Nephron progenitor cell (in vitro differentiated cells): ENCODE results near the gene CABP5.
"Not testable (repeated sequence)": the region's sequence is repeated elsewhere in the genome, so short reads cannot be mapped to it uniquely, and the experiment has no call there.

Experiments used
- DNase-seq: peaks from one replicate; pipeline ENCODE4 v3.0.0; 2021
- H3K27ac Mint-ChIP-seq: 2 replicates; pipeline ENCODE4 v1.8.0; 2021; ENCODE audit warnings: mild to moderate bottlenecking, moderate library complexity, mixed read lengths
- H3K27me3 Mint-ChIP-seq: 2 replicates; pipeline ENCODE4 v1.8.0; 2021; ENCODE audit warnings: mild to moderate bottlenecking, low read depth, mixed read lengths; ENCODE audit not compliant: poor library complexity
- H3K36me3 Mint-ChIP-seq: 2 replicates; pipeline ENCODE4 v1.8.0; 2021; ENCODE audit warnings: low read depth, mixed read lengths
- H3K4me1 Mint-ChIP-seq: 2 replicates; pipeline ENCODE4 v1.8.0; 2021; ENCODE audit warnings: mixed read lengths
- H3K4me3 Mint-ChIP-seq: 2 replicates; pipeline ENCODE4 v1.8.0; 2021; ENCODE audit warnings: mild to moderate bottlenecking, moderate library complexity, mixed read lengths
- H3K9me3 Mint-ChIP-seq: 2 replicates; pipeline ENCODE4 v1.8.0; 2021; ENCODE audit warnings: mild to moderate bottlenecking, moderate library complexity, mixed read lengths
- CTCF ChIP-seq: fragments of 200-600 bp; sonication (generic); IDR thresholded peaks from 2 replicates; pipeline ENCODE4 v1.5.0; 2021; ENCODE audit warnings: antibody characterized with exemption

CABP5 gene

GRCh38 chr19:48043675-48044258, at the start of gene CABP5:
TSS of gene CABP5 (minus strand) at chr19:48044079. CDS start at chr19:48043922, 157 bp downstream.
- no peak for TF ChIP-seq CTCF
- DNase-seq: no peak
- Mint-ChIP-seq H3K27me3 (peaks cover 34% of the 10 kb centered on the region), H3K4me1 (no peaks in the 10 kb centered on the region), H3K27ac (no peak within 1 kb of the TSS), H3K9me3 (peaks cover 38% of the 10 kb centered on the region), H3K4me3 (no peak within 1 kb of the TSS), H3K36me3 (no peaks in the 10 kb centered on the region)

- H3K27ac Mint-ChIP-seq, H3K36me3 Mint-ChIP-seq, H3K4me1 Mint-ChIP-seq, DNase-seq, H3K4me3 Mint-ChIP-seq: not testable (repeated sequence)
- peaks cover 33% of the 10 kb centered on the region for H3K27me3 Mint-ChIP-seq
- H3K9me3 Mint-ChIP-seq: peaks cover 22% of the 10 kb centered on the region
These were observed 47.3 kb upstream of the CABP5 start for GRCh38 chr19:48091111-48091718.

- Mint-ChIP-seq H3K27ac (no peak overlapping the region), H3K36me3 (no peaks in the 10 kb centered on the region), H3K27me3 (peaks cover 29% of the 10 kb centered on the region), H3K9me3 (peaks cover 22% of the 10 kb centered on the region), H3K4me1 (peaks cover 4% of the 10 kb centered on the region), H3K4me3 (no peak overlapping the region)
- no peak for TF ChIP-seq CTCF
- DNase-seq: no peak
These were observed 46.5 kb upstream of the CABP5 start for GRCh38 chr19:48090281-48090802.

GRCh38 chr19:48088991-48089390, 45.1 kb upstream of the CABP5 start:
- H3K27me3 Mint-ChIP-seq: peaks cover 25% of the 10 kb centered on the region
- H3K9me3 Mint-ChIP-seq: peaks cover 16% of the 10 kb centered on the region
- not testable (repeated sequence) for H3K36me3 Mint-ChIP-seq, H3K4me1 Mint-ChIP-seq, DNase-seq, H3K4me3 Mint-ChIP-seq, H3K27ac Mint-ChIP-seq

GRCh38 chr19:48085904-48086864, 42.3 kb upstream of the CABP5 start:
- peaks cover 22% of the 10 kb centered on the region for H3K27me3 Mint-ChIP-seq
- no peak overlapping the region for H3K27ac Mint-ChIP-seq
- no peak for DNase-seq
- H3K4me1 Mint-ChIP-seq: no peaks in the 10 kb centered on the region
- H3K36me3 Mint-ChIP-seq: no peaks in the 10 kb centered on the region
- H3K4me3 Mint-ChIP-seq: no peak overlapping the region
- peaks cover 13% of the 10 kb centered on the region for H3K9me3 Mint-ChIP-seq
- no peak for TF ChIP-seq CTCF

GRCh38 chr19:48085076-48085475, 41.2 kb upstream of the CABP5 start:
- no peak for TF ChIP-seq CTCF
- H3K27me3 Mint-ChIP-seq: peaks cover 20% of the 10 kb centered on the region
- H3K36me3 Mint-ChIP-seq: no peaks in the 10 kb centered on the region
- no peaks in the 10 kb centered on the region for H3K4me1 Mint-ChIP-seq
- H3K9me3 Mint-ChIP-seq: peaks cover 10% of the 10 kb centered on the region
- no peak overlapping the region for H3K4me3 Mint-ChIP-seq
- DNase-seq: no peak
- H3K27ac Mint-ChIP-seq: no peak overlapping the region
